Vagina (tissue), 2 donors: Measurements from ENCODE around the gene SENP5. TPM values are rescaled to one million over a fixed set of nuclear protein-coding genes. Genes with fewer than 3 reads are reported as not detected.

ENCODE experiments used
- DNase-seq, 2 donors: peaks; one replicate each; pipeline ENCODE4 v3.0.0-alpha.2; 2017; ENCODE audit errors: extremely low spot score in 2 of 2
- H3K27ac ChIP-seq: fragments of 200-600 bp; sonication (generic); one replicate; pipeline ENCODE4 v1.5.1; 2019
- H3K27me3 ChIP-seq: fragments of 200-600 bp; sonication (generic); one replicate; pipeline ENCODE4 v1.5.1; 2019
- H3K36me3 ChIP-seq, 2 donors: fragments of 200-600 bp; sonication (generic); one replicate each; pipeline ENCODE4 v1.5.1; 2017 to 2019
- H3K4me1 ChIP-seq: fragments of 200-600 bp; sonication (generic); one replicate; pipeline ENCODE4 v1.5.1; 2019
- H3K4me3 ChIP-seq, 2 donors: fragments of 200-600 bp; sonication (generic); 1 replicate in 1 of 2; 2 replicates in 1 of 2; pipeline ENCODE4 v1.5.1; 2016 to 2019
- H3K9me3 ChIP-seq: fragments of 200-600 bp; sonication (generic); one replicate; pipeline ENCODE4 v1.5.1; 2019
- POLR2A ChIP-seq, 2 donors: fragments of 450-650 bp; IDR thresholded peaks; one replicate each; pipeline ENCODE4 v1.6.1; 2017; ENCODE audit warnings: antibody characterized with exemption in 2 of 2, mild to moderate bottlenecking in 2 of 2, moderate library complexity in 2 of 2
- POLR2AphosphoS5 ChIP-seq, 2 donors: sonication (generic); formaldehyde crosslinking; IDR thresholded peaks; one replicate each; pipeline ENCODE4 v1.9.0; 2017; ENCODE audit warnings: antibody characterized with exemption in 2 of 2, mild to moderate bottlenecking in 2 of 2, low read depth in 1 of 2; ENCODE audit not compliant: insufficient read depth in 1 of 2
- intact Hi-C: fragments of 100-400 bp; cut with DNase I; formaldehyde crosslinking; loops from one replicate; pipeline ENCODE4 v1.15.1; 2023
- total RNA-seq: library from RNA; depleted of rRNA; stranded (reverse); fragments of >200 nt; gene quantifications from one replicate; pipeline ENCODE4 v1.2.3, GENCODE V29; 2016
- TF ChIP-seq, protein P1 (sequence below), 3 experiments: fragments of 450-650 bp in 2 of 3; fragments of 200-600 bp in 1 of 3; sonication (generic) in 1 of 3; IDR thresholded peaks; one replicate each; pipeline ENCODE4 v1.5.1; 2017 to 2019; ENCODE audit warnings: antibody characterized with exemption in 3 of 3, mild to moderate bottlenecking in 2 of 3, moderate library complexity in 2 of 3

The SENP5 gene
- total RNA-seq, 1 donor from 2014 or later: 50.6 TPM

DNA sequence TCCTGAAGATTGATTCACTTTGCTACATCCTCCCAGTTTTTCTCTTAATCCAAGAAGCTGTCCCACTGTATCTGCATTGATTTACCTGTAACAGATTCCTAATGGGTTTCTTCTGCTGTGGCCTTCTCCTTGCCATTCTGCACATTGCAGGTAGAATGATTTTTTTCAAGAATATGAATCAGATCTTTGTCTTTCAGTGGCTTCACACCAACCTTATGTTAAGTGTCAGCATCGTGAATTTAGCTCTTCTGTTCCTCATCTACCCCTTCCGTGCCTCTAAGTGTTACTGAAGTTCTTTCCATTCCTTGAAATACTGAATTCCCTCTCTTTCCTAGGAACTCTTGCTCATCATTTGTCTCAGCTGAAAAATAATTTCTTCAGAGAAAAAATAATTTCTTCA lies 7.5 kb downstream of the SENP5 start:
- TF ChIP-seq POLR2AphosphoS5 (IDR thresholded peaks at IDR 0.05; ENCODE audit: insufficient read depth in 1 of 2, low read depth in 1 of 2) (no peak), POLR2A (IDR thresholded peaks at IDR 0.05) (no peak)
- TF ChIP-seq, protein P1, sequence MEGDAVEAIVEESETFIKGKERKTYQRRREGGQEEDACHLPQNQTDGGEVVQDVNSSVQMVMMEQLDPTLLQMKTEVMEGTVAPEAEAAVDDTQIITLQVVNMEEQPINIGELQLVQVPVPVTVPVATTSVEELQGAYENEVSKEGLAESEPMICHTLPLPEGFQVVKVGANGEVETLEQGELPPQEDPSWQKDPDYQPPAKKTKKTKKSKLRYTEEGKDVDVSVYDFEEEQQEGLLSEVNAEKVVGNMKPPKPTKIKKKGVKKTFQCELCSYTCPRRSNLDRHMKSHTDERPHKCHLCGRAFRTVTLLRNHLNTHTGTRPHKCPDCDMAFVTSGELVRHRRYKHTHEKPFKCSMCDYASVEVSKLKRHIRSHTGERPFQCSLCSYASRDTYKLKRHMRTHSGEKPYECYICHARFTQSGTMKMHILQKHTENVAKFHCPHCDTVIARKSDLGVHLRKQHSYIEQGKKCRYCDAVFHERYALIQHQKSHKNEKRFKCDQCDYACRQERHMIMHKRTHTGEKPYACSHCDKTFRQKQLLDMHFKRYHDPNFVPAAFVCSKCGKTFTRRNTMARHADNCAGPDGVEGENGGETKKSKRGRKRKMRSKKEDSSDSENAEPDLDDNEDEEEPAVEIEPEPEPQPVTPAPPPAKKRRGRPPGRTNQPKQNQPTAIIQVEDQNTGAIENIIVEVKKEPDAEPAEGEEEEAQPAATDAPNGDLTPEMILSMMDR (IDR thresholded peaks at IDR 0.05): no peak
- peaks cover 0 to 5% of the 10 kb centered on the region in 2 donors for H3K36me3 ChIP-seq
- H3K4me1 ChIP-seq: peaks cover 13% of the 10 kb centered on the region
- no peak for DNase-seq
- intact Hi-C loops: no loop called here
- H3K27me3 ChIP-seq: no peaks in the 10 kb centered on the region
- no peak overlapping the region for H3K27ac ChIP-seq
- no peak overlapping the region for H3K4me3 ChIP-seq
- H3K9me3 ChIP-seq: no peaks in the 10 kb centered on the region

DNA sequence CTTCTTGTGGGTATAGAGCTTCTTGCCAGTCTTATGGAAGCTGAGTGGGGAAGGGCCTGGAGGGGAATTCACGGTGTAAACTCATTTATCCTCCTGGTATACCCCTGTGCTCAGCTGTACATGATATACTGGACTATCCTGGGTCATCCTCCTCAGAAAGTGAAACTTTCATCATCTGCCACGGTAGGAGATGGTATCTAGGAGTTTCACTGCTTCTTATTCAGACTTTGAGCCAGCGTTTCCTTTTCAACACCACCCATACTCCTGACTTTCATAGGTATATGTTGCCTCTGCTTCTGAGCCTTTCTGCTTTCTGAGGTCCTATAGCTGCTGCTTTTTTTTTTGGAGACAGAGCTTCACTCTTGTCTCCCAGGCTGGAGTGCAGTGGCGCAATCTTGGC lies 15.6 kb downstream of the SENP5 start:
- intact Hi-C loops: no loop called here
- H3K4me1 ChIP-seq: peaks cover 8% of the 10 kb centered on the region
- H3K27ac ChIP-seq: no peak overlapping the region
- TF ChIP-seq POLR2AphosphoS5 (IDR thresholded peaks at IDR 0.05; ENCODE audit: insufficient read depth in 1 of 2, low read depth in 1 of 2) (no peak), POLR2A (IDR thresholded peaks at IDR 0.05) (no peak)
- TF ChIP-seq, protein P1 (IDR thresholded peaks at IDR 0.05): no peak
- H3K27me3 ChIP-seq: no peaks in the 10 kb centered on the region
- DNase-seq: no peak
- peaks cover 0 to 20% of the 10 kb centered on the region in 2 donors for H3K36me3 ChIP-seq
- no peaks in the 10 kb centered on the region for H3K9me3 ChIP-seq
- no peak overlapping the region for H3K4me3 ChIP-seq

DNA sequence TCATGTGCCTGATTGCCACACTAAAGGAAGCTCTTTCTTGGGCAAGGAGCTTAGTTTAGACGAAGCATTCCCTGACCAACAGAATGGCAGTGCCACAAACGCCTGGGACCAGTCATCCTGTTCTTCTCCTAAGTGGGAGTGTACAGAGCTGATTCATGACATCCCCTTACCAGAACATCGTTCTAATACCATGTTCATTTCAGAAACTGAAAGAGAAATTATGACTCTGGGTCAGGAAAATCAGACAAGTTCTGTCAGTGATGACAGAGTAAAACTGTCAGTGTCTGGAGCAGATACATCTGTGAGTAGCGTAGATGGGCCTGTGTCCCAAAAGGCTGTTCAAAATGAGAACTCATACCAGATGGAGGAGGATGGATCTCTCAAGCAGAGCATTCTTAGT lies 18.4 kb downstream of the SENP5 start:
- H3K27me3 ChIP-seq: no peaks in the 10 kb centered on the region

DNA sequence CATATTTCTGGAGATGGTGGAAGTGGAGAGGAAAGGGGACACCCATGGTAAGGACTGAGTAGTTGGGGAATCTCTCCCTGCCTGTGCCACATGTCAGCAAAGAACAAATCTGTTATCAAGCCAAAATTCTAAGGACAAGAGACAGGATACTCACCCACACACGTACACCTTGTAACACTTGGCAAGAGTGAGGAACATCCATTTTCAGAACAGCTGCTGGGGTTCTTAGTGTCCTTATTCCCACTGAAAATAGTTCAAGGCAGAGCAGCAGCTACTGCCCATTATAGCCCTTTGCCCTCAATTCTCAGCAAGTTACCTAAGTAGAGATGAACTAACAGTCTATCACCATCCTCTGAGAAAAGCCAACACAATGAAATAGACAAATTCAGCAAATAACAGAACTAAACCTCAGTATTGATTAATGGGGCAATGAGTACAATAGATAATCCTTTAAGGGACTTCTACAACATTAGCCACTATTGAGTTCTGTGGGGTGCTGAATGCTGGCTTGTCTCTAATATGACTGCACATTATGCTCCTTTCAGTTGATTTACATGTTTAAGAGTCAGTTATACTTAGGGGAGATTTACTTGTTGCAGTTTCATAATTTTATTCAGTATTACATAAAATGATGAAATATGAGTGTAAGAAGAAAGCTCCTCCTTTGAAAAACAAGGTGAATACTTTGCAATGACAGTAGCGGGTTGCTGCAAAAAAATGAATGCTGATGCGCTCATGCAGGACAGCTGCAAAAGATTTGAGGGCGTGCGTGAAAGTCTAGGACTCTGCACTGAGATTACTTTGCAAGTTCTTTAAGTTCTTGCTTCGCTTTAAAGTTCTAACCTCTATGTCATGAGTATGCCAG lies 22.4 kb downstream of the SENP5 start:
- no peaks in the 10 kb centered on the region for H3K27me3 ChIP-seq
- H3K9me3 ChIP-seq: no peaks in the 10 kb centered on the region
- no peak overlapping the region for H3K27ac ChIP-seq
- H3K4me3 ChIP-seq: no peak overlapping the region
- peaks cover 0 to 15% of the 10 kb centered on the region in 2 donors for H3K36me3 ChIP-seq
- TF ChIP-seq POLR2A (IDR thresholded peaks at IDR 0.05) (no peak), POLR2AphosphoS5 (IDR thresholded peaks at IDR 0.05; ENCODE audit: insufficient read depth in 1 of 2, low read depth in 1 of 2) (no peak)
- TF ChIP-seq, protein P1 (IDR thresholded peaks at IDR 0.05): no peak
- H3K4me1 ChIP-seq: peaks cover 8% of the 10 kb centered on the region
- intact Hi-C loops: no loop called here
- no peak for DNase-seq

More for the DNA sequence above, 18.4 kb downstream of the SENP5 start:
- Histone ChIP-seq H3K4me1 (peaks cover 8% of the 10 kb centered on the region), H3K36me3 (peaks cover 0 to 20% of the 10 kb centered on the region in 2 donors), H3K4me3 (no peak overlapping the region), H3K9me3 (no peaks in the 10 kb centered on the region), H3K27ac (no peak overlapping the region)
- DNase-seq: no peak
- TF ChIP-seq POLR2AphosphoS5 (IDR thresholded peaks at IDR 0.05; ENCODE audit: insufficient read depth in 1 of 2, low read depth in 1 of 2) (no peak), POLR2A (IDR thresholded peaks at IDR 0.05) (no peak)
- TF ChIP-seq, protein P1 (IDR thresholded peaks at IDR 0.05): no peak
- intact Hi-C loops: no loop called here
